ENCODE results near the gene LHX6.

Gene LHX6

GRCh38 chr9:122155796-122156195, 73.0 kb downstream of the LHX6 start:
- H3K4me3 ChIP-seq (ENCODE audit: low read depth, low read length): no peak overlapping the region
- TF ChIP-seq CTCF (IDR thresholded peaks at IDR 0.05; ENCODE audit: low read depth, low read length, missing control alignments): no peak
- DNase-seq (ENCODE audit: low read depth): no peak
- in situ Hi-C loops (cut with HindIII; ENCODE audit: low sequenced_read_pairs): no loop called here

Measured in astrocyte of the cerebellum (primary cell).